ENCODE measurements around the gene NTMT2.

GRCh38 chr1:170146720-170147263 is 1.0 kb downstream of the NTMT2 start:
- no peak for TF ChIP-seq CTCF (IDR thresholded peaks at IDR 0.05 in 4 of 5, conservative IDR thresholded peaks at IDR 0.05 in 1 of 5)
- TF ChIP-seq POLR2A (IDR thresholded peaks at IDR 0.05), result no peak
